NT2/D1 (cell line): ENCODE measurements around the gene LRR1.

Source experiments
- SUZ12 ChIP-seq: IDR thresholded peaks from 2 replicates; pipeline ENCODE4 v1.6.1; 2011; ENCODE audit not compliant: insufficient read length, insufficient read depth; ENCODE audit errors: extremely low read depth
- YY1 ChIP-seq: IDR thresholded peaks from 2 replicates; pipeline ENCODE4 v1.6.1; 2011; ENCODE audit not compliant: insufficient read length, insufficient read depth
- ZNF274 ChIP-seq: IDR thresholded peaks from 2 replicates; pipeline ENCODE4 v1.6.1; 2011; ENCODE audit warnings: mild to moderate bottlenecking, low read depth, low read length

DNA sequence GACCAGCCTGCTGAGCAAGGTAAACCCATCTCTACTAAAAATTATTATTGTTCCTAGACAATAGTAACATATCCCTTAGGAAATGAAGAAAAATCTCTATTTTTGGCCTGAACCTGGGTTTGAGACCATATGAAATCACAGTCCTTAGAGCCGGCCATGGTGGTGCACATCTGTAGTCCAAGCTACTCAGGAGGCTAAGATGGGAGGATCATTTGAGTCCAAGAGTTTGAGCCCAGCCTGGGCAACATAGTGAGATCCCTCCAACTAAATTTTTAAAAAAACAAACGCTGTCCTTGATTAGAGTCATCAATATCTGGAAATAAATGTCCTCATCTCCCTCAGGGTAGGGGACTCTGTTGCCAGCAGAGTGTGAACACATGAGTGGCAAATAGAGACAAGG, 47.2 kb upstream of the LRR1 start:
- no peak for TF ChIP-seq YY1
- no peak for TF ChIP-seq ZNF274
- TF ChIP-seq SUZ12: no peak
